Trophoblast cell (in vitro differentiated cells and primary cell): ENCODE measurements around the gene SAA4.
"Not testable (repeated sequence)": the region's sequence is repeated elsewhere in the genome, so short reads cannot be mapped to it uniquely, and the experiment has no call there.

Experiments
- DNase-seq, 2 donors: peaks; one replicate each; pipeline ENCODE4 v3.0.0-alpha.2; 2016
- H2AFZ ChIP-seq: 2 replicates; pipeline ENCODE4 v1.6.1; 2013; ENCODE audit warnings: low read length, moderate library complexity, mild to moderate bottlenecking; ENCODE audit not compliant: insufficient read depth, poor library complexity
- H2AK5ac ChIP-seq: 2 replicates; pipeline ENCODE4 v1.6.1; 2013; ENCODE audit warnings: mild to moderate bottlenecking, low read length
- H2BK120ac ChIP-seq: 2 replicates; pipeline ENCODE4 v1.6.1; 2013; ENCODE audit warnings: low read length, mild to moderate bottlenecking, moderate library complexity; ENCODE audit not compliant: insufficient read depth, poor library complexity
- H2BK12ac ChIP-seq: 2 replicates; pipeline ENCODE4 v1.6.1; 2013; ENCODE audit warnings: mild to moderate bottlenecking, low read length, moderate library complexity
- H2BK5ac ChIP-seq: 2 replicates; pipeline ENCODE4 v1.6.1; 2013; ENCODE audit warnings: low read length, low read depth, moderate library complexity, mild to moderate bottlenecking; ENCODE audit not compliant: poor library complexity
- H3K14ac ChIP-seq: 2 replicates; pipeline ENCODE4 v1.6.1; 2013; ENCODE audit warnings: mild to moderate bottlenecking, low read length
- H3K18ac ChIP-seq: 2 replicates; pipeline ENCODE4 v1.6.1; 2013; ENCODE audit warnings: mild to moderate bottlenecking, low read length
- H3K23ac ChIP-seq: 2 replicates; pipeline ENCODE4 v1.6.1; 2013; ENCODE audit warnings: low read length
- H3K27ac ChIP-seq: 2 replicates; pipeline ENCODE4 v1.5.1; 2013; ENCODE audit warnings: low read depth, mild to moderate bottlenecking, inconsistent platforms, low read length, moderate library complexity
- H3K27me3 ChIP-seq: 2 replicates; pipeline ENCODE4 v1.6.1; 2013; ENCODE audit warnings: inconsistent platforms, mild to moderate bottlenecking, low read length, moderate library complexity; ENCODE audit not compliant: insufficient read depth
- H3K36me3 ChIP-seq, 2 experiments: 1 replicate in 1 of 2; 2 replicates in 1 of 2; pipeline ENCODE4 v1.6.1; 2013; ENCODE audit warnings: low read length in 2 of 2, mild to moderate bottlenecking in 2 of 2, moderate library complexity in 1 of 2; ENCODE audit not compliant: insufficient read depth in 2 of 2, control insufficient read depth in 1 of 2
- H3K4ac ChIP-seq: 2 replicates; pipeline ENCODE4 v1.6.1; 2013; ENCODE audit warnings: low read depth, mild to moderate bottlenecking, low read length, moderate library complexity
- H3K4me1 ChIP-seq, 2 experiments: 1 replicate in 1 of 2; 2 replicates in 1 of 2; pipeline ENCODE4 v1.6.1; 2013; ENCODE audit warnings: low read length in 2 of 2, mild to moderate bottlenecking in 2 of 2, moderate library complexity in 1 of 2; ENCODE audit not compliant: insufficient read depth in 2 of 2, control insufficient read depth in 1 of 2
- H3K4me2 ChIP-seq: 2 replicates; pipeline ENCODE4 v1.6.1; 2013; ENCODE audit warnings: inconsistent platforms, mild to moderate bottlenecking, low read length, moderate library complexity
- H3K4me3 ChIP-seq: 2 replicates; pipeline ENCODE4 v1.5.1; 2013; ENCODE audit warnings: mild to moderate bottlenecking, low read depth, low read length, inconsistent platforms
- H3K79me1 ChIP-seq: one replicate; pipeline ENCODE4 v1.6.1; 2013; ENCODE audit warnings: low read length
- H3K79me2 ChIP-seq: 2 replicates; pipeline ENCODE4 v1.6.1; 2013; ENCODE audit warnings: low read length, mild to moderate bottlenecking; ENCODE audit not compliant: control insufficient read depth, insufficient read depth, poor library complexity
- H3K9ac ChIP-seq: 2 replicates; pipeline ENCODE4 v1.6.1; 2013; ENCODE audit warnings: mild to moderate bottlenecking, low read length
- H3K9me3 ChIP-seq: 2 replicates; pipeline ENCODE4 v1.6.1; 2013; ENCODE audit warnings: low read depth, mild to moderate bottlenecking, control low read depth, inconsistent platforms, low read length; ENCODE audit not compliant: insufficient read depth
- H4K12ac ChIP-seq: 2 replicates; pipeline ENCODE4 v1.6.1; 2013; ENCODE audit warnings: low read depth, mild to moderate bottlenecking, low read length, moderate library complexity
- H4K8ac ChIP-seq: 2 replicates; pipeline ENCODE4 v1.6.1; 2013; ENCODE audit warnings: low read depth, mild to moderate bottlenecking, low read length, moderate library complexity
- H4K91ac ChIP-seq: one replicate; pipeline ENCODE4 v1.6.1; 2013; ENCODE audit warnings: low read depth, mild to moderate bottlenecking, low read length, moderate library complexity
- WGBS: extraction: QIAGEN DNeasy Blood & Tissue Kit; methylation state at CpG from one replicate; pipeline ENCODE4 v1.1.7; 2013; ENCODE audit warnings: missing lambda C conversion rate; ENCODE audit not compliant: insufficient read length, insufficient coverage; ENCODE audit errors: extremely low coverage; 5-methylcytosine and 5-hydroxymethylcytosine counted together

SAA4 gene

DNA sequence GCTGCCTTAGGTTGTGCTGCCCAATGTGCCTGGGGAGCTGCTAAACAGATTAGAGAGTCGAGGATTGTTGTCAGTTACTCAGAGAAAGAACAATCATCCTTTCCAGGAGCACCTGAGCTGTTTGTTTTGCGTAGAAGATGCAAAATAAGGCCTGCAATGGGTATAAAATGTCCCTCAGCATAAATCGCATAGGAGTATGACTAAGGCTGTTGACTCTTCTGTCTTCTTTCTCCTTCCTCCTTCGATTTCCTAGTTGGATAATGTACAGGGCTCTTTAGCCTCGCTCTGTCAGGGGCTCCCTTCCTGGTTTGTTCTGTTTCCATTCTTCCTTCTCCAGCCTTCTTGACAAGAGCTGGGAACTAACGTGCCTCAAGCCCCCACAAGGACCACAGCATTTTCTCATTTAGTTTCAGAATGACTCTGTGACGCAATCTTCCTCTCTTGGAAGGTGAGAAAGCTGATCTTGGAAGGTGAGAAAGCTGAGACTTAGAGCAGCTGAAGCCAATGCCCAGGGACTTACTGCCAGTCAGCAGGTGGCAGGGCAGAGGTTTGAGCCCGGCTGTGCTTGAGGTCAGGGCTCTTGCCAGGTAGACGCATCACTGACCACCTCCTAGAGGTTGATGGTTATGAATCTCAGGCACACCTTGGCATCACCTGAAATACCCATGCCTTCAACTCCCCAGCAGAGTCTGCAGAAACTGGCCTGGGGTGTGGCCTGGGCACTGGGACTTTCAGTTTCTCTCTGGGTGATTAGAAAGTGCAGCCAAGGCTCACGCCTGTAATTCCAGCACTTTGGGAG lies 30.9 kb upstream of the SAA4 start:
- not testable (repeated sequence) for H3K27ac ChIP-seq, H3K79me1 ChIP-seq, H3K79me2 ChIP-seq, H3K9ac ChIP-seq, H3K36me3 ChIP-seq, H3K27me3 ChIP-seq, H3K9me3 ChIP-seq, DNase-seq, H2BK5ac ChIP-seq, H2AFZ ChIP-seq, H2BK12ac ChIP-seq, H3K4me1 ChIP-seq, H2AK5ac ChIP-seq, H4K12ac ChIP-seq, H4K8ac ChIP-seq, H4K91ac ChIP-seq, H3K4me3 ChIP-seq, H3K14ac ChIP-seq, H3K4ac ChIP-seq, H3K4me2 ChIP-seq, H3K23ac ChIP-seq, H3K18ac ChIP-seq, H2BK120ac ChIP-seq
- no CpG with 5 or more reads among the region's 10 CpGs for WGBS

DNA sequence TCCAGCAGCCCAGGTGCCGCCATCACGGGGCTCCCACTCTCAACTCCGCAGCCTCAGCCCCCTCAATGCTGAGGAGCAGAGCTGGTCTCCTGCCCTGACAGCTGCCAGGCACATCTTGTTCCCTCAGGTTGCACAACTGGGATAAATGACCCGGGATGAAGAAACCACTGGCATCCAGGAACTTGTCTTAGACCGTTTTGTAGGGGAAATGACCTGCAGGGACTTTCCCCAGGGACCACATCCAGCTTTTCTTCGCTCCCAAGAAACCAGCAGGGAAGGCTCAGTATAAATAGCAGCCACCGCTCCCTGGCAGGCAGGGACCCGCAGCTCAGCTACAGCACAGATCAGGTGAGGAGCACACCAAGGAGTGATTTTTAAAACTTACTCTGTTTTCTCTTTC lies 29.3 kb upstream of the SAA4 start, which contains the start of gene SAA1:
TSS of gene SAA1 (plus strand) at position 316 of the 400 bp plus-strand sequence. CDS start 624 bp downstream, outside the sequence.
- Histone ChIP-seq H2BK120ac (no peak within 1 kb of the TSS), H2BK5ac (no peak within 1 kb of the TSS), H3K36me3 (no peaks in the 10 kb centered on the region), H3K27ac (no peak within 1 kb of the TSS), H3K4me2 (no peak within 1 kb of the TSS), H4K91ac (no peak within 1 kb of the TSS), H3K9ac (no peak within 1 kb of the TSS), H3K79me2 (no peaks in the 10 kb centered on the region), H3K9me3 (no peaks in the 10 kb centered on the region), H4K12ac (no peak within 1 kb of the TSS), H3K79me1 (no peaks in the 10 kb centered on the region), H3K23ac (no peak within 1 kb of the TSS), H2AK5ac (no peak within 1 kb of the TSS), H3K4me3 (no peak within 1 kb of the TSS), H4K8ac (no peak within 1 kb of the TSS), H2BK12ac (no peak within 1 kb of the TSS), H3K4me1 (peaks cover 0 to 4% of the 10 kb centered on the region in 2 experiments), H2AFZ (no peak within 1 kb of the TSS), H3K18ac (no peak within 1 kb of the TSS), H3K27me3 (no peaks in the 10 kb centered on the region), H3K14ac (no peak within 1 kb of the TSS), H3K4ac (no peak within 1 kb of the TSS)
- no CpG with 5 or more reads among the region's 8 CpGs for WGBS
- DNase-seq, result peak; percentile 46 to 59

DNA sequence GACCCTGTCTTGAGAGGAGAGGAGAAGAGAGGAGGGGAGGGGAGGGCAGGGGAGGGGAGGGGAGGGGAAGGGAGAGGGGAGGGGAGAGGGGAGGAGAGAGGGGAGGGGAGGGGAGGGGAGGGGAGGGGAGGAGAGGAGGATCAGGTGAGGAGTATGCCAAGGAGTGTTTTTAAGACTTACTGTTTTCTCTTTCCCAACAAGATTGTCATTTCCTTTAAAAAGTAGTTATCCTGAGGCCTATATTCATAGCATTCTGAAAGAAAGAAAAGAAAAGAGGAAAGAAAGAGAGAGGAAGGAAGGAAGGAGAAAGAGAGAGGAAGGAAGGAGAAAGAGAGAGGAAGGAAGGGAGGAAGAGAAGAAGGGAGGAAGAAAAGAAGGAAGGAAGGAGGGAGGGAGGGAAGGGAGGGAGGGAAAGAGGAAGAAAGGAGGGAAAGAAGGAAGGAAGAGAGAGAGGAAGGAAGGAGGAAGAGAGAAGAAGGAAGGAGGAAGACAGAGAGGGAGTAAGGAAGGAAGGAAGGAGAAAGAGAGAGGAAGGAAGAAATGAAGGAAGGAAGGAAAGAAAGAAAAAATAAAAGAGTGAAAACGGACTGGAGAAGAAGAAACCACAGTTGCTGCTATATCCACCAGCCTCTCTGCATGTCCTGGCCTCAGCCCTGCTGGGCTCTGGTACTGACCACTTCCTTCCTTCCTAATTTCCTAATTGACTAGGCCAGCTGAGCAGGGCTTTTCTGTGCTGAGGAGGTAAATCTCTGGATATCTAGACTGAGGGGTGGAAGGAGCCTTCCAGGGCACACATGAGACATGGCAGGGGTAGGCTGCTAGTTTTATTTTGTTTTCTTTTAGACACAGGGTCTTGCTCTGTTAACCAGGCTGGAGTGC lies 28.3 kb upstream of the SAA4 start:
- no CpG with 5 or more reads among the region's 1 CpG for WGBS
- no peak overlapping the region for H3K4me2 ChIP-seq
- H3K27ac ChIP-seq, result no peak overlapping the region
- H3K14ac ChIP-seq, result no peak overlapping the region
- H3K18ac ChIP-seq, result no peak overlapping the region
- no peak overlapping the region for H3K4me3 ChIP-seq
- no peaks in the 10 kb centered on the region for H3K79me2 ChIP-seq
- H3K9me3 ChIP-seq, result no peaks in the 10 kb centered on the region
- no peak overlapping the region for H4K12ac ChIP-seq
- no peak overlapping the region for H3K9ac ChIP-seq
- H3K36me3 ChIP-seq, result no peaks in the 10 kb centered on the region
- no peak overlapping the region for H2BK12ac ChIP-seq
- no peak for DNase-seq
- no peak overlapping the region for H4K91ac ChIP-seq
- H4K8ac ChIP-seq, result no peak overlapping the region
- no peak overlapping the region for H2AFZ ChIP-seq
- no peak overlapping the region for H2BK120ac ChIP-seq
- no peak overlapping the region for H3K23ac ChIP-seq
- H2AK5ac ChIP-seq, result no peak overlapping the region
- no peaks in the 10 kb centered on the region for H3K79me1 ChIP-seq
- no peak overlapping the region for H3K4ac ChIP-seq
- H2BK5ac ChIP-seq, result no peak overlapping the region
- H3K27me3 ChIP-seq, result no peaks in the 10 kb centered on the region
- peaks cover 0 to 4% of the 10 kb centered on the region in 2 experiments for H3K4me1 ChIP-seq

DNA sequence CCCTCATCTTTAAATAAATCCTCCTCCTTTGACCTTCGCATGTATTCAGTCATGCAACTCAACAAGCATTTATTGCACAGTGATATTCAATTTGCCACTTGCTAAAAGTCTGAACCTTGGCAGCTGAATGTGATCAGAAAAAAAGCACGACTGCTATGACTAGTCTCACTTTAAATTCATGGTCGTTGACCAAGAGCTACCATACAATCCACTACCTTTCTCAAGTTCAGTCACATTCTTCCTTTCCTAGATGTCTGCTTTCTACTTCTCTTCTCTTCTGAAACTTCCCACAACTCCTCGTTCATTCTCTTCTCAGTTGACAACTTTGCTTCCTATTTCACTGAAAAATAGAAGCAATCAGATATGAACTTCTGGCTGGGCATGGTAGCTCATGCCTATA lies 27.4 kb upstream of the SAA4 start:
- H2BK5ac ChIP-seq, result no peak overlapping the region
- H2BK12ac ChIP-seq, result no peak overlapping the region
- H3K14ac ChIP-seq, result no peak overlapping the region
- H4K91ac ChIP-seq, result no peak overlapping the region
- no peak overlapping the region for H3K23ac ChIP-seq
- H3K4me2 ChIP-seq, result no peak overlapping the region
- no peak overlapping the region for H3K27ac ChIP-seq
- no peaks in the 10 kb centered on the region for H3K9me3 ChIP-seq
- peaks cover 0 to 4% of the 10 kb centered on the region in 2 experiments for H3K4me1 ChIP-seq
- no peaks in the 10 kb centered on the region for H3K79me2 ChIP-seq
- no peak overlapping the region for H3K9ac ChIP-seq
- no peaks in the 10 kb centered on the region for H3K27me3 ChIP-seq
- no peak overlapping the region for H4K8ac ChIP-seq
- no peak overlapping the region for H2AK5ac ChIP-seq
- no peak for DNase-seq
- no peaks in the 10 kb centered on the region for H3K79me1 ChIP-seq
- no peak overlapping the region for H2AFZ ChIP-seq
- no peak overlapping the region for H4K12ac ChIP-seq
- no peak overlapping the region for H3K4me3 ChIP-seq
- no peak overlapping the region for H3K4ac ChIP-seq
- H3K18ac ChIP-seq, result no peak overlapping the region
- H3K36me3 ChIP-seq, result no peaks in the 10 kb centered on the region
- no CpG with 5 or more reads among the region's 4 CpGs for WGBS
- no peak overlapping the region for H2BK120ac ChIP-seq
